RKO (cell line): ENCODE measurements around the gene AP3S1.
"Not testable (repeated sequence)": the region's sequence is repeated elsewhere in the genome, so short reads cannot be mapped to it uniquely, and the experiment has no call there.

Experiments used
- DNase-seq: peaks from one replicate; pipeline ENCODE4 v3.0.0-alpha.2; 2016; ENCODE audit warnings: low spot score

AP3S1 gene

GRCh38 chr5:115873392-115873791, 31.7 kb downstream of the AP3S1 start:
- no peak for DNase-seq

- DNase-seq = peak; percentile 8
Measured at GRCh38 chr5:115875447-115875846, 33.7 kb downstream of the AP3S1 start.

GRCh38 chr5:115877342-115877741, 35.6 kb downstream of the AP3S1 start:
- not testable (repeated sequence) for DNase-seq

GRCh38 chr5:115882434-115882833, 40.7 kb downstream of the AP3S1 start:
- not testable (repeated sequence) for DNase-seq

- no peak for DNase-seq
Measured at GRCh38 chr5:115884704-115885103, 43.0 kb downstream of the AP3S1 start.

- not testable (repeated sequence) for DNase-seq
Measured at GRCh38 chr5:115885208-115885607, 43.5 kb downstream of the AP3S1 start.

GRCh38 chr5:115888027-115888426, 46.3 kb downstream of the AP3S1 start:
- peak; percentile 30 for DNase-seq

- DNase-seq = no peak
Measured at GRCh38 chr5:115892021-115892420, 50.3 kb downstream of the AP3S1 start.

GRCh38 chr5:115894342-115894741, 52.6 kb downstream of the AP3S1 start:
- no peak for DNase-seq

- DNase-seq = peak; percentile 21
Measured at GRCh38 chr5:115895821-115896220, 54.1 kb downstream of the AP3S1 start.

GRCh38 chr5:115898656-115899055, 56.9 kb downstream of the AP3S1 start:
- DNase-seq = no peak

GRCh38 chr5:115907177-115907576, 65.4 kb downstream of the AP3S1 start:
- DNase-seq = no peak

GRCh38 chr5:115913623-115914400, 72.1 kb downstream of the AP3S1 start:
- DNase-seq = not testable (repeated sequence)

GRCh38 chr5:115920171-115920725, 78.5 kb downstream of the AP3S1 start:
- peak; percentile 27 for DNase-seq

- not testable (repeated sequence) for DNase-seq
Measured at GRCh38 chr5:115928578-115929407, 87.1 kb downstream of the AP3S1 start.

GRCh38 chr5:115930171-115930570, 88.4 kb downstream of the AP3S1 start:
- peak; percentile 40 for DNase-seq

- DNase-seq = no peak
Measured at GRCh38 chr5:115930630-115931337, 89.0 kb downstream of the AP3S1 start.

- DNase-seq = no peak
Measured at GRCh38 chr5:115932991-115933390, 91.3 kb downstream of the AP3S1 start.

- no peak for DNase-seq
Measured at GRCh38 chr5:115934388-115934974, 92.7 kb downstream of the AP3S1 start.

- no peak for DNase-seq
Measured at GRCh38 chr5:115936031-115936430, 94.3 kb downstream of the AP3S1 start.

GRCh38 chr5:115939059-115939458, 97.3 kb downstream of the AP3S1 start:
- DNase-seq = no peak
